Spleen (tissue), 11 donors: Measurements from ENCODE around the gene MRAP2. TPM values are rescaled to one million over a fixed set of nuclear protein-coding genes. Genes with fewer than 3 reads are reported as not detected.

ENCODE experiments used
- DNase-seq: peaks from one replicate; pipeline ENCODE4 v3.0.0-alpha.2; 2020
- H3K27ac ChIP-seq, 8 donors: fragments of 200-600 bp; sonication (generic) in 7 of 8; 1 replicate in 4 of 8; 2 replicates in 4 of 8; pipeline versions ENCODE4 v1.5.0 to v1.8.0; 2016 to 2021; ENCODE audit warnings: inconsistent platforms in 4 of 8, mild to moderate bottlenecking in 4 of 8, moderate library complexity in 1 of 8
- H3K27me3 ChIP-seq, 7 donors: fragments of 200-600 bp; sonication (generic) in 6 of 7; replicated peaks in 1 of 7; 1 replicate in 4 of 7; 2 replicates in 3 of 7; pipeline versions ENCODE4 v1.5.0 to v1.8.0; 2016 to 2021; ENCODE audit warnings: inconsistent platforms in 3 of 7, mild to moderate bottlenecking in 1 of 7
- H3K36me3 ChIP-seq, 6 donors: fragments of 200-600 bp; sonication (generic) in 5 of 6; 1 replicate in 4 of 6; 2 replicates in 2 of 6; pipeline versions ENCODE4 v1.5.0 to v1.8.0; 2016 to 2021; ENCODE audit warnings: inconsistent platforms in 2 of 6
- H3K4me1 ChIP-seq, 6 donors: fragments of 200-600 bp; sonication (generic) in 5 of 6; 1 replicate in 3 of 6; 2 replicates in 3 of 6; pipeline versions ENCODE4 v1.5.0 to v1.8.0; 2016 to 2021; ENCODE audit warnings: inconsistent platforms in 3 of 6
- H3K4me3 ChIP-seq, 8 donors: fragments of 200-600 bp; sonication (generic) in 7 of 8; 1 replicate in 4 of 8; 2 replicates in 4 of 8; pipeline versions ENCODE4 v1.5.0 to v1.8.0; 2016 to 2021; ENCODE audit warnings: inconsistent platforms in 4 of 8, mild to moderate bottlenecking in 4 of 8, moderate library complexity in 2 of 8
- H3K9me3 ChIP-seq, 8 donors: fragments of 200-600 bp; sonication (generic) in 7 of 8; 1 replicate in 4 of 8; 2 replicates in 4 of 8; pipeline versions ENCODE4 v1.5.0 to v1.8.0; 2016 to 2021; ENCODE audit warnings: inconsistent platforms in 4 of 8
- POLR2A ChIP-seq, 3 donors: fragments of 450-650 bp; IDR thresholded peaks; one replicate each; pipeline ENCODE4 v1.5.1; 2017; ENCODE audit warnings: antibody characterized with exemption in 3 of 3, mild to moderate bottlenecking in 1 of 3
- POLR2AphosphoS5 ChIP-seq, 3 donors: sonication (generic); formaldehyde crosslinking; IDR thresholded peaks; one replicate each; pipeline ENCODE4 v1.5.1; 2017; ENCODE audit warnings: antibody characterized with exemption in 3 of 3
- WGBS, 5 donors: extraction: QIAGEN DNeasy Blood & Tissue Kit in 3 of 5; methylation state at CpG; one replicate each; pipeline versions ENCODE4 v1.1.5 to v1.1.7; 2013 to 2018; 5-methylcytosine and 5-hydroxymethylcytosine counted together
- intact Hi-C: fragments of 100-400 bp; cut with DNase I; formaldehyde crosslinking; loops from one replicate; pipeline ENCODE4 v1.15.0; 2023; ENCODE audit warnings: low total_unique reads
- polyA plus RNA-seq, 3 donors: library from polyadenylated mRNA; stranded (reverse); fragments of 200-250 nt; gene quantifications; one replicate each; pipeline ENCODE4 v1.2.1, GENCODE V29; 2013
- total RNA-seq, 7 donors: library from RNA; depleted of rRNA in 3 of 7; stranded (reverse); fragments of >200 nt in 3 of 7; fragmentation: NEBNext Ultra II Directional in 4 of 7; extraction: Animal tissue kit (Norgen Biotek cat#: 25700) in 4 of 7; gene quantifications; one replicate each; pipeline versions ENCODE4 v1.1.0 to v1.2.1, GENCODE V29; 2016 to 2021
- TF ChIP-seq, protein P1 (sequence below), 11 experiments: fragments of 200-600 bp in 7 of 11; fragments of 450-650 bp in 4 of 11; sonication (generic) in 4 of 11; IDR thresholded peaks in 8 of 11; conservative IDR thresholded peaks in 3 of 11; 1 replicate in 7 of 11; 2 replicates in 4 of 11; pipeline versions ENCODE4 v1.4.0 to v1.8.0; 2016 to 2021; ENCODE audit warnings: antibody characterized with exemption in 11 of 11, inconsistent platforms in 4 of 11, mild to moderate bottlenecking in 1 of 11
- donor health status: healthy with polysubstance abuse.
- donor health status: DM: no; HTN: no; CAD: no; lungs with moderate emphysema.
- donor health status: DM: no; HTN: no; CAD: no.
- donor health status: Bipolar disorder and iron deficiency.
- donor health status: healthy.
- donor health status: DM: no; HTN: no; CAD: no.
- donor health status: DM: yes; HTN: yes; CAD: no.

The MRAP2 gene
- total and polyA plus RNA-seq, 10 donors: 0.97 to 21.8 (median 4.4) TPM

DNA sequence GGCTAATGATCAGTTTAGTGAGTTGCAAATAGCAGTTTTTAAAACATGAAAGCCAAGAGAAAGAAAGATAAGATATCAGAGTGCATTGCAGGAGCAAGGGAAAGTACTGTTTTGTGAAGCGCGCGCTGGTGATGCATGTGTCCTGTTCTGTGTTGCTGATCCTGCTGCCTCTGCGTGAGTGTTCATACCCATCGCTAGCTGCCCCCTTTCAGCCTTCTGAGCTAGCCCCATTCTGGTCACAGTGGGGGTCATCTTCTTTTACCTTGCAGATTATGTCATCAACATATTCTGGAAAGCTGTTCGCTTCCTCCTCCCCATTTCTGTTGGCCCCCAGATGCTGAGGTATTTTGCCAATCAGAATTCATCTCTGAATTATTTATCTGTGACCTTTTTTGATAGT, 1.9 kb downstream of the MRAP2 start:
- Histone ChIP-seq H3K9me3 (peaks cover 0 to 16% (median 0%) of the 10 kb centered on the region in 8 donors), H3K4me1 (peaks cover 0 to 23% (median 16%) of the 10 kb centered on the region in 6 donors), H3K27ac (no peak overlapping the region), H3K27me3 (peaks cover 0 to 55% (median 17%) of the 10 kb centered on the region in 7 donors), H3K4me3 (no peak overlapping the region), H3K36me3 (no peaks in the 10 kb centered on the region)
- 93 to 98% (median 94%) methylated on average over 6 of the region's 6 CpGs for WGBS, 5 donors
- no peak for DNase-seq
- no peak for TF ChIP-seq POLR2AphosphoS5 (IDR thresholded peaks at IDR 0.05)
- TF ChIP-seq, protein P1, sequence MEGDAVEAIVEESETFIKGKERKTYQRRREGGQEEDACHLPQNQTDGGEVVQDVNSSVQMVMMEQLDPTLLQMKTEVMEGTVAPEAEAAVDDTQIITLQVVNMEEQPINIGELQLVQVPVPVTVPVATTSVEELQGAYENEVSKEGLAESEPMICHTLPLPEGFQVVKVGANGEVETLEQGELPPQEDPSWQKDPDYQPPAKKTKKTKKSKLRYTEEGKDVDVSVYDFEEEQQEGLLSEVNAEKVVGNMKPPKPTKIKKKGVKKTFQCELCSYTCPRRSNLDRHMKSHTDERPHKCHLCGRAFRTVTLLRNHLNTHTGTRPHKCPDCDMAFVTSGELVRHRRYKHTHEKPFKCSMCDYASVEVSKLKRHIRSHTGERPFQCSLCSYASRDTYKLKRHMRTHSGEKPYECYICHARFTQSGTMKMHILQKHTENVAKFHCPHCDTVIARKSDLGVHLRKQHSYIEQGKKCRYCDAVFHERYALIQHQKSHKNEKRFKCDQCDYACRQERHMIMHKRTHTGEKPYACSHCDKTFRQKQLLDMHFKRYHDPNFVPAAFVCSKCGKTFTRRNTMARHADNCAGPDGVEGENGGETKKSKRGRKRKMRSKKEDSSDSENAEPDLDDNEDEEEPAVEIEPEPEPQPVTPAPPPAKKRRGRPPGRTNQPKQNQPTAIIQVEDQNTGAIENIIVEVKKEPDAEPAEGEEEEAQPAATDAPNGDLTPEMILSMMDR (IDR thresholded peaks at IDR 0.05 in 8 of 11, conservative IDR thresholded peaks at IDR 0.05 in 3 of 11): no peak
- TF ChIP-seq POLR2A (IDR thresholded peaks at IDR 0.05): no peak
- intact Hi-C loops: no loop called here

DNA sequence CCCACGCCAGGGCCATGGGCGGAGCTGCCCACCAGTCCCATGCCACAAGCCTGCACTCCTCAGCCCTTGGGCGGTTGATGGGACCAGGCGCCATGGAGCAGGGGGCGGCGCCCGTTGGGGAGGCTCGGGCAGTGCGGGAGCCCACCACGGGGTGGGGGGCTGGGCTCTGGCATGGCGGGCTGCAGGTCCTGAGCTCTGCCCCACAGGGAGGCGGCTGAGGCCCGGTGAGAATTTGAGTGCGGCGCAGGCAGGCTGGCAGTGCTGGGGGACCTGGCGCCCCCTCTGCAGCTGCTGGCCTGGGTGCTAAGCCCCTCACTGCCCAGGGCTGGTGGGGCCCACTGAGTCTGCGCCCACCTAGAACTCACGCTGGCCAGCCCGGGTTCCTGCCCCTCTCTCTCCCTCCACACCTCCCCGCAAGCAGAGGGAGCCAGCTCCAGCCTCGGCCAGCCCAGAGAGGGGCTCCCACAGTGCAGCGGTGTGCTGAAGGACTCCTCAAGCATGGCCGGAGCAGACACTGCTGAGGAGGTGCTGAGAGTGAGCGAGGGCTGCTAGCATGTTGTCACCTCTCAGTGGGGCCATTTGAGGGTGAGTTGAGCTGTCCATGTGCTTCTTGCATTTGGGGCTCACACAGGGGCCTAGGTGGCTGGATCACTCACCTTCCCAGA, 4.0 kb downstream of the MRAP2 start:
- H3K36me3 ChIP-seq: no peaks in the 10 kb centered on the region
- no peak overlapping the region for H3K27ac ChIP-seq
- H3K27me3 ChIP-seq: peaks cover 0 to 59% (median 17%) of the 10 kb centered on the region in 7 donors
- H3K4me1 ChIP-seq: peaks cover 0 to 23% (median 16%) of the 10 kb centered on the region in 6 donors
- no peak for DNase-seq
- TF ChIP-seq POLR2AphosphoS5 (IDR thresholded peaks at IDR 0.05) (no peak), POLR2A (IDR thresholded peaks at IDR 0.05) (no peak)
- TF ChIP-seq, protein P1 (IDR thresholded peaks at IDR 0.05 in 8 of 11, conservative IDR thresholded peaks at IDR 0.05 in 3 of 11): no peak
- WGBS, 5 donors: 89 to 96% (median 94%) methylated on average over 9 to 24 of the region's 24 CpGs
- peaks cover 0 to 16% (median 0%) of the 10 kb centered on the region in 8 donors for H3K9me3 ChIP-seq
- intact Hi-C loops: no loop called here
- H3K4me3 ChIP-seq: no peak overlapping the region

DNA sequence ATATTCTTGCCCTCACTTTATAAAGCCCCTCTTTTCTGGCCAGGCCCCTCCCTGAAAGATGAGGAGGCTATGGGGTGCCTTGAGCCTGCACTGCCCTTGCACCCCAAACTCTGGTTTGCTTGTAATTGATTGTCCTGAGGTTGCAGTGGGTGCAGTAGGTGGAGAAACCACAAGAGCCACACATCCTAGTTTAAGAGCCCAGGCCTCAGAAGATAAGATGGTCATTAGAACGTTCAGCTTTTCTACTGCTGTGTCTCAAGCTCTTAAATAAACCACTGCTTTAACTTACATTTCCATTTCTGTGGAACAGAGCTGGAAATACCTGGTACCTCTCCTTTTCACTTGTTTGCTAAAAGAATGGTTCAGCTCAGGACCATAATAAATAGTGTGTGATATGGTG, 9.0 kb downstream of the MRAP2 start:
- peaks cover 0 to 15% (median 0%) of the 10 kb centered on the region in 7 donors for H3K27me3 ChIP-seq
- 13 to 42% (median 25%) methylated on average over 1 of the region's 1 CpG for WGBS, 5 donors
- H3K36me3 ChIP-seq: no peaks in the 10 kb centered on the region
- TF ChIP-seq, protein P1 (IDR thresholded peaks at IDR 0.05 in 8 of 11, conservative IDR thresholded peaks at IDR 0.05 in 3 of 11): no peak
- no peak for TF ChIP-seq POLR2AphosphoS5 (IDR thresholded peaks at IDR 0.05)
- intact Hi-C loops: no loop called here
- DNase-seq: no peak
- H3K4me1 ChIP-seq: no peaks in the 10 kb centered on the region
- no peak overlapping the region for H3K27ac ChIP-seq
- H3K4me3 ChIP-seq: no peak overlapping the region
- peaks cover 0 to 4% (median 0%) of the 10 kb centered on the region in 8 donors for H3K9me3 ChIP-seq

DNA sequence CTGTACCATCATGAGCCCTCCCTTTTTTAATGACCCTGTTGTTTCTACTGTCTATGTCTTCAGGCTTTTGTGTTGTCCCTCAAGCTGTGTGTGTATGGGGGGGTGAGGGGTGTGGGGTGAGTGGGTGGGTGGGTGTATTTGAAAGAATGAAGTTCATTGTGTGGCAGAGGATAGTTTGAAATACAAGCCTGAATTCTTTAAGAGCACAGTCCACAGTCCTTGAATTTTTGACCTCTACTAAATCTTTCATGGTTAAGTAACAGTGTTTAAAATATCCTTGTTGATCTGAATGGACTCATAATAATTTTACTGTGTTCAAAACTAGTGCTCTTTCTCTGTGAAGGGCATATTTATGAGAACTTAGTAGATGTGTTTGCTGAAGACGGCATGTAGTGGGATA, 10.0 kb downstream of the MRAP2 start:
- DNase-seq: no peak
- no peaks in the 10 kb centered on the region for H3K36me3 ChIP-seq
- peak overlapping the region in 1 of 8 donors; percentile 35 for H3K27ac ChIP-seq

More for the DNA sequence above, 10.0 kb downstream of the MRAP2 start:
- no peaks in the 10 kb centered on the region for H3K9me3 ChIP-seq
- TF ChIP-seq POLR2A (IDR thresholded peaks at IDR 0.05): no peak
- TF ChIP-seq, protein P1 (IDR thresholded peaks at IDR 0.05 in 8 of 11, conservative IDR thresholded peaks at IDR 0.05 in 3 of 11): no peak
- TF ChIP-seq POLR2AphosphoS5 (IDR thresholded peaks at IDR 0.05): no peak
- H3K27me3 ChIP-seq: peaks cover 0 to 11% (median 0%) of the 10 kb centered on the region in 7 donors
- intact Hi-C loops: no loop called here
- no peak overlapping the region for H3K4me3 ChIP-seq
- 60 to 93% (median 86%) methylated on average over 1 of the region's 1 CpG for WGBS, 5 donors
- H3K4me1 ChIP-seq: no peaks in the 10 kb centered on the region
